GM13977 (cell line): Measurements from ENCODE around the gene GPER1.

Experiments used
- DNase-seq: peaks from one replicate; pipeline ENCODE4 v3.0.0; 2012; ENCODE audit warnings: low spot score
- CTCF ChIP-seq: IDR thresholded peaks from 2 replicates; pipeline ENCODE4 v1.5.1; 2012; ENCODE audit warnings: mild to moderate bottlenecking, control low read depth; ENCODE audit not compliant: insufficient read depth; ENCODE audit errors: extremely low read depth, missing control alignments
- in situ Hi-C: fragments of 300-500 bp; cut with MboI; formaldehyde crosslinking; loops from one replicate; pipeline ENCODE4 v1.12.0; 2022; ENCODE audit warnings: low sequenced_read_pairs, low pct_unique_long_range_greater_than_20kb, mixed read lengths, inconsistent platforms; ENCODE audit not compliant: unreplicated experiment

Gene GPER1

GRCh38 chr7:1124164-1124563 lies 36.3 kb downstream of the GPER1 start:
- DNase-seq = no peak
- in situ Hi-C loops = no loop called here
- no peak for TF ChIP-seq CTCF

- no peak for TF ChIP-seq CTCF
- in situ Hi-C loops = no loop called here
- no peak for DNase-seq
Measured at GRCh38 chr7:1124816-1125602, 37.1 kb downstream of the GPER1 start.

GRCh38 chr7:1125603-1125969 lies 37.7 kb downstream of the GPER1 start:
- no peak for TF ChIP-seq CTCF
- in situ Hi-C loops = no loop called here
- no peak for DNase-seq

GRCh38 chr7:1127001-1127400 lies 39.1 kb downstream of the GPER1 start:
- in situ Hi-C loops = no loop called here
- no peak for DNase-seq
- no peak for TF ChIP-seq CTCF

GRCh38 chr7:1129431-1129830 lies 41.5 kb downstream of the GPER1 start:
- DNase-seq = no peak
- no peak for TF ChIP-seq CTCF
- in situ Hi-C loops = no loop called here

GRCh38 chr7:1130021-1130990 lies 42.4 kb downstream of the GPER1 start:
- in situ Hi-C loops = loop anchor here (10.0 kb wide), 1 partner anchor 46 kb away; the partner anchor contains the start of gene GPER1
- TF ChIP-seq CTCF = no peak

More at GRCh38 chr7:1130021-1130990, 42.4 kb downstream of the GPER1 start:
- no peak for DNase-seq
